Neural cell (in vitro differentiated cells): ENCODE data around the gene CFAP92. TPM values are rescaled to one million over a fixed set of nuclear protein-coding genes. Genes with fewer than 3 reads are reported as not detected.

Experiments used
- H2AFZ ChIP-seq: fragments of 200-600, 300-800 bp; sonication (generic), shearing (Covaris generic); 2 replicates; pipeline ENCODE4 v1.6.0; 2014; ENCODE audit warnings: low read depth, mild to moderate bottlenecking, antibody characterized with exemption, low read length, moderate library complexity
- H3F3A ChIP-seq: fragments of 200-600 bp; shearing (Covaris generic); 2 replicates; pipeline ENCODE4 v1.6.1; 2016; ENCODE audit warnings: mild to moderate bottlenecking, moderate library complexity, mixed read lengths, antibody characterized with exemption, low read length; ENCODE audit not compliant: insufficient read depth, poor library complexity, severe bottlenecking
- H3K27ac ChIP-seq: fragments of 200-600, 300-800 bp; sonication (generic), shearing (Covaris generic); 2 replicates; pipeline ENCODE4 v1.5.1; 2014; ENCODE audit warnings: mild to moderate bottlenecking, low read length, moderate library complexity
- H3K27me3 ChIP-seq: fragments of 300-800, 200-600 bp; sonication (generic), shearing (Covaris generic); 2 replicates; pipeline ENCODE4 v1.6.0; 2014; ENCODE audit warnings: mild to moderate bottlenecking, low read depth, low read length, moderate library complexity; ENCODE audit not compliant: insufficient read depth
- H3K36me3 ChIP-seq: fragments of 300-800, 200-600 bp; sonication (generic), shearing (Covaris generic); 2 replicates; pipeline ENCODE4 v1.5.1; 2014; ENCODE audit warnings: mild to moderate bottlenecking, antibody characterized with exemption, low read length, moderate library complexity; ENCODE audit not compliant: insufficient read depth
- H3K4me2 ChIP-seq: fragments of 300-800, 200-600 bp; sonication (generic), shearing (Covaris generic); 2 replicates; pipeline ENCODE4 v1.6.0; 2014; ENCODE audit warnings: mild to moderate bottlenecking, low read length
- H3K4me3 ChIP-seq: fragments of 300-800, 200-600 bp; sonication (generic), shearing (Covaris generic); 2 replicates; pipeline ENCODE4 v1.5.1; 2014; ENCODE audit warnings: mild to moderate bottlenecking, low read length, moderate library complexity
- H3K79me2 ChIP-seq: fragments of 200-600 bp; shearing (Covaris generic); replicated peaks from 2 replicates; pipeline ENCODE4 v1.6.0; 2014; ENCODE audit warnings: mild to moderate bottlenecking, low read length, moderate library complexity; ENCODE audit not compliant: insufficient read depth
- H3K9ac ChIP-seq: fragments of 300-800, 200-600 bp; sonication (generic), shearing (Covaris generic); 2 replicates; pipeline ENCODE4 v1.6.1; 2016; ENCODE audit warnings: mild to moderate bottlenecking, low read length, mixed read lengths
- H3K9me2 ChIP-seq: fragments of 200-600 bp; shearing (Covaris generic); 2 replicates; pipeline ENCODE4 v1.6.1; 2016; ENCODE audit warnings: mild to moderate bottlenecking, low read length, mixed read lengths; ENCODE audit not compliant: insufficient read depth
- H3K9me3 ChIP-seq: fragments of 200-600, 300-800 bp; sonication (generic), shearing (Covaris generic); 2 replicates; pipeline ENCODE4 v1.6.1; 2016; ENCODE audit warnings: mild to moderate bottlenecking, mixed run types, low read length, moderate library complexity, mixed read lengths
- H4K20me1 ChIP-seq: fragments of 200-600 bp; shearing (Covaris generic); 2 replicates; pipeline ENCODE4 v1.6.1; 2016; ENCODE audit warnings: mild to moderate bottlenecking, mixed run types; ENCODE audit not compliant: insufficient read depth
- CTCF ChIP-seq: fragments of 450-650 bp; IDR thresholded peaks from 2 replicates; pipeline ENCODE4 v1.5.1; 2014; ENCODE audit warnings: antibody characterized with exemption, mild to moderate bottlenecking, moderate library complexity; ENCODE audit not compliant: poor library complexity, severe bottlenecking
- EP300 ChIP-seq: fragments of 450-650 bp; conservative IDR thresholded peaks from 2 replicates; pipeline ENCODE4 v1.6.1; 2014; ENCODE audit warnings: antibody characterized with exemption, mild to moderate bottlenecking, moderate library complexity; ENCODE audit not compliant: poor library complexity, severe bottlenecking
- EZH2 ChIP-seq: fragments of 200-600, 300-800 bp; shearing (Covaris generic), sonication (generic); IDR thresholded peaks from 2 replicates; pipeline ENCODE4 v1.6.1; 2014; ENCODE audit warnings: antibody characterized with exemption, low read length, borderline replicate concordance, mild to moderate bottlenecking; ENCODE audit not compliant: insufficient read depth, poor library complexity, severe bottlenecking
- MXI1 ChIP-seq: fragments of 450-650 bp; conservative IDR thresholded peaks from 2 replicates; pipeline ENCODE4 v1.6.1; 2014; ENCODE audit warnings: antibody characterized with exemption, mild to moderate bottlenecking; ENCODE audit not compliant: poor library complexity, severe bottlenecking
- POLR2AphosphoS5 ChIP-seq: IDR thresholded peaks from 2 replicates; pipeline ENCODE4 v1.6.1; 2012
- RAD21 ChIP-seq: fragments of 450-650 bp; conservative IDR thresholded peaks from 2 replicates; pipeline ENCODE4 v1.6.1; 2014; ENCODE audit warnings: antibody characterized with exemption, mild to moderate bottlenecking, moderate library complexity
- REST ChIP-seq: IDR thresholded peaks from 2 replicates; pipeline ENCODE4 v1.6.1; 2012; ENCODE audit warnings: borderline replicate concordance
- SMC3 ChIP-seq: fragments of 450-650 bp; conservative IDR thresholded peaks from 2 replicates; pipeline ENCODE4 v1.6.1; 2014; ENCODE audit warnings: antibody characterized with exemption, mild to moderate bottlenecking, moderate library complexity; ENCODE audit not compliant: poor library complexity
- TAF1 ChIP-seq: IDR thresholded peaks from 2 replicates; pipeline ENCODE4 v1.6.1; 2012; ENCODE audit warnings: low read depth
- polyA plus RNA-seq: library from polyadenylated mRNA; depleted of rRNA; stranded (reverse); fragments of >200 nt; gene quantifications from 2 replicates; pipeline ENCODE4 v1.2.3, GENCODE V29; 2014

The CFAP92 gene
- polyA plus RNA-seq, 1 donor from 2014 or later: 0.69 TPM

- no peaks in the 10 kb centered on the region for H3K36me3 ChIP-seq
- TF ChIP-seq EZH2 (no peak), RAD21 (no peak)
- H3K9me2 ChIP-seq: no peaks in the 10 kb centered on the region
- H3K9me3 ChIP-seq: no peaks in the 10 kb centered on the region
- H3K9ac ChIP-seq: no peak overlapping the region
- no peaks in the 10 kb centered on the region for H3K27me3 ChIP-seq
- no peaks in the 10 kb centered on the region for H3F3A ChIP-seq
- no peak overlapping the region for H3K4me3 ChIP-seq
- H3K4me2 ChIP-seq: no peak overlapping the region
- no peaks in the 10 kb centered on the region for H4K20me1 ChIP-seq
- H3K27ac ChIP-seq: no peak overlapping the region
- H2AFZ ChIP-seq: no peak overlapping the region
- no peaks in the 10 kb centered on the region for H3K79me2 ChIP-seq
These were observed 47.5 kb downstream of the CFAP92 start for GRCh38 chr3:128946411-128946810.

GRCh38 chr3:128945878-128946175 lies 48.0 kb downstream of the CFAP92 start:
- Histone ChIP-seq H3K27me3 (no peaks in the 10 kb centered on the region), H3K79me2 (no peaks in the 10 kb centered on the region), H3K4me2 (no peak overlapping the region), H3K9me3 (no peaks in the 10 kb centered on the region), H4K20me1 (no peaks in the 10 kb centered on the region), H3K27ac (no peak overlapping the region), H3K4me3 (no peak overlapping the region), H3F3A (no peaks in the 10 kb centered on the region), H3K9ac (no peak overlapping the region), H3K9me2 (no peaks in the 10 kb centered on the region), H3K36me3 (no peaks in the 10 kb centered on the region), H2AFZ (no peak overlapping the region)
- TF ChIP-seq EP300 (no peak), EZH2 (no peak), TAF1 (no peak), MXI1 (no peak), POLR2AphosphoS5 (no peak), RAD21 (no peak), SMC3 (no peak), REST (no peak), CTCF (no peak)
